K562 (cell line): ENCODE data around the gene ALOXE3. TPM values are rescaled to one million over a fixed set of nuclear protein-coding genes. Genes with fewer than 3 reads are reported as not detected.

Experiments used
- ATAC-seq: fragments of 200-7000 bp; cut with Tn5 transposase; 3 replicates; pipeline ENCODE4 v1.9.1; 2020; ENCODE audit warnings: moderate library complexity
- BruUV-seq: library from RNA; stranded (reverse); fragments of 400-500 nt; replicated peaks from 2 replicates; lab custom pipeline; 2021; lab: Mats Ljungman, UMichigan
- CTCF ChIA-PET: fragments of 300-600 bp; formaldehyde crosslinking; extraction: SDS; loops from one replicate; lab custom pipeline; 2021; ENCODE audit warnings: low intra/inter-chr PET ratio; lab: Yijun Ruan, JAX
- POLR2A ChIA-PET: fragments of 300-600, 350-650 bp; sonication (Branson Sonifier 250); formaldehyde crosslinking; extraction: SDS; loops from one replicate; lab custom pipeline; 2021; ENCODE audit warnings: antibody characterized with exemption, inconsistent platforms; lab: Yijun Ruan, JAX
- DNase-seq, 4 experiments: peaks; one replicate each; pipeline versions ENCODE4 v3.0.0 to v3.0.0-alpha.2; 2011 to 2018; ENCODE audit warnings: low spot score in 3 of 4, mixed read lengths in 3 of 4; ENCODE audit errors: extremely low read depth in 1 of 4
- FAIRE-seq: peaks from 2 replicates; lab custom pipeline; 2011; peaks lifted over from hg19 to GRCh38; lab: Jason Lieb, UNC
- H2AFZ ChIP-seq: 2 replicates; pipeline ENCODE4 v1.6.0; 2011; ENCODE audit warnings: low read depth, low read length, control low read depth, inconsistent platforms
- H3K27ac ChIP-seq: fragments of 200-600 bp; 3 replicates; pipeline ENCODE4 v1.8.0; 2011; ENCODE audit warnings: low read depth, mild to moderate bottlenecking, control low read depth, inconsistent platforms, low read length, moderate library complexity, mixed read lengths; ENCODE audit errors: extremely low read depth
- H3K27me3 ChIP-seq, 2 experiments: fragments of 300-600 bp in 1 of 2; 2 replicates in 1 of 2; 3 replicates in 1 of 2; pipeline versions ENCODE4 v1.6.0 to v1.8.0; 2011; ENCODE audit warnings: inconsistent platforms in 2 of 2, low read length in 2 of 2, mild to moderate bottlenecking in 1 of 2, mixed read lengths in 1 of 2, moderate library complexity in 1 of 2; ENCODE audit not compliant: control insufficient read depth in 2 of 2, insufficient read depth in 2 of 2
- H3K36me3 ChIP-seq: fragments of 300-600 bp; 3 replicates; pipeline ENCODE4 v1.8.0; 2011; ENCODE audit warnings: mild to moderate bottlenecking, low read length, inconsistent platforms; ENCODE audit not compliant: control insufficient read depth, insufficient read depth
- H3K4me1 ChIP-seq, 2 experiments: fragments of 200-600 bp in 1 of 2; replicated peaks in 1 of 2; 2 replicates in 1 of 2; 3 replicates in 1 of 2; pipeline versions ENCODE4 v1.5.1 to v1.8.0; 2011; ENCODE audit warnings: inconsistent platforms in 2 of 2, low read length in 2 of 2, mild to moderate bottlenecking in 1 of 2, mixed read lengths in 1 of 2, moderate library complexity in 1 of 2; ENCODE audit not compliant: control insufficient read depth in 2 of 2, insufficient read depth in 2 of 2
- H3K4me2 ChIP-seq: 2 replicates; pipeline ENCODE4 v1.6.1; 2011; ENCODE audit warnings: low read length, control low read depth, inconsistent platforms, mixed read lengths; ENCODE audit not compliant: insufficient read depth
- H3K4me3 ChIP-seq: fragments of 200-600 bp; sonication (generic), shearing (Covaris generic); 2 replicates; pipeline ENCODE4 v1.5.1; 2016; ENCODE audit warnings: control low read depth, inconsistent platforms
- H3K79me2 ChIP-seq: fragments of 200-600 bp; 3 replicates; pipeline ENCODE4 v1.8.0; 2011; ENCODE audit warnings: low read length, inconsistent platforms; ENCODE audit not compliant: control insufficient read depth, insufficient read depth
- H3K9ac ChIP-seq, 2 experiments: 2 replicates each; pipeline versions ENCODE4 v1.6.0 to v1.6.1; 2011; ENCODE audit warnings: low read depth in 2 of 2, low read length in 2 of 2, control low read depth in 1 of 2, inconsistent platforms in 1 of 2, mild to moderate bottlenecking in 1 of 2, mixed read lengths in 1 of 2; ENCODE audit not compliant: insufficient read depth in 1 of 2
- H3K9me1 ChIP-seq: one replicate; pipeline ENCODE4 v1.6.0; 2011; ENCODE audit warnings: inconsistent platforms, mild to moderate bottlenecking, low read length, moderate library complexity; ENCODE audit not compliant: control insufficient read depth, insufficient read depth
- H3K9me3 ChIP-seq: replicated peaks from 2 replicates; pipeline ENCODE4 v1.5.1; 2011; ENCODE audit warnings: low read depth, low read length, inconsistent platforms; ENCODE audit not compliant: control insufficient read depth, insufficient read depth
- H4K20me1 ChIP-seq: replicated peaks from 2 replicates; pipeline ENCODE4 v1.6.1; 2011; ENCODE audit warnings: low read length, inconsistent platforms, mixed read lengths; ENCODE audit not compliant: control insufficient read depth, insufficient read depth
- CBX2 ChIP-seq: fragments of 200-600 bp; sonication (generic); IDR thresholded peaks from one replicate; pipeline ENCODE4 v1.6.1; 2012; ENCODE audit warnings: mild to moderate bottlenecking, low read length, inconsistent platforms; ENCODE audit not compliant: insufficient read depth, poor library complexity, severe bottlenecking
- GABPB1 ChIP-seq: sonication (generic); formaldehyde crosslinking; IDR thresholded peaks from 2 replicates; pipeline ENCODE4 v1.8.0; 2022; ENCODE audit warnings: mild to moderate bottlenecking, missing genetic modification reagents
- HDAC1 ChIP-seq, 2 experiments: fragments of 450-650 bp; IDR thresholded peaks; 2 replicates each; pipeline ENCODE4 v1.6.1; 2016 to 2017; ENCODE audit warnings: inconsistent platforms in 1 of 2, mild to moderate bottlenecking in 1 of 2, moderate library complexity in 1 of 2
- KAT7 ChIP-seq: sonication (generic); formaldehyde crosslinking; IDR thresholded peaks from 2 replicates; pipeline ENCODE4 v1.8.0; 2022; ENCODE audit warnings: missing genetic modification reagents, mild to moderate bottlenecking, borderline replicate concordance
- NFATC3 ChIP-seq: fragments of 450-650 bp; IDR thresholded peaks from 2 replicates; pipeline ENCODE4 v1.6.1; 2017; ENCODE audit warnings: mild to moderate bottlenecking
- OTX1 ChIP-seq: fragments of 450-650 bp; formaldehyde crosslinking; IDR thresholded peaks from 2 replicates; pipeline ENCODE4 v1.4.0; 2022; ENCODE audit warnings: mild to moderate bottlenecking
- SNIP1 ChIP-seq: fragments of 450-650 bp; IDR thresholded peaks from 2 replicates; pipeline ENCODE4 v1.7.1; 2017; ENCODE audit warnings: low read depth, mild to moderate bottlenecking
- SOX6 ChIP-seq: fragments of 450-650 bp; IDR thresholded peaks from 2 replicates; pipeline ENCODE4 v1.6.1; 2014; ENCODE audit warnings: mild to moderate bottlenecking
- SREBF2 ChIP-seq: sonication (generic); formaldehyde crosslinking; IDR thresholded peaks from 2 replicates; pipeline ENCODE4 v1.4.0; 2020; ENCODE audit warnings: mild to moderate bottlenecking, missing genetic modification reagents
- XRCC5 ChIP-seq: fragments of 200-400 bp; formaldehyde crosslinking; IDR thresholded peaks from 2 replicates; pipeline ENCODE4 v1.6.1; 2017; ENCODE audit warnings: low read depth, mild to moderate bottlenecking, low read length
- ZBTB17 ChIP-seq: fragments of 450-650 bp; formaldehyde crosslinking; IDR thresholded peaks from 2 replicates; pipeline ENCODE4 v1.4.0; 2020; ENCODE audit warnings: mild to moderate bottlenecking
- ZC3H4 ChIP-seq: sonication (generic); formaldehyde crosslinking; IDR thresholded peaks from 2 replicates; pipeline ENCODE4 v1.9.0; 2021; ENCODE audit warnings: missing genetic modification reagents, borderline replicate concordance
- ZFP1 ChIP-seq: fragments of 450-650 bp; formaldehyde crosslinking; IDR thresholded peaks from 2 replicates; pipeline ENCODE4 v1.4.0; 2020; ENCODE audit warnings: mild to moderate bottlenecking, mixed read lengths
- ZNF121 ChIP-seq: sonication (generic); formaldehyde crosslinking; conservative IDR thresholded peaks from 2 replicates; pipeline ENCODE4 v1.8.0; 2022; ENCODE audit warnings: missing genetic modification reagents
- WGBS: fragments of 100-300 bp; shearing (Covaris generic); methylation state at CpG from one replicate; pipeline ENCODE4 v1.1.6; 2016; ENCODE audit warnings: low coverage, mixed read lengths; ENCODE audit not compliant: insufficient coverage; ENCODE audit errors: missing lambda C conversion rate; 5-methylcytosine and 5-hydroxymethylcytosine counted together
- in situ Hi-C: fragments of 300-500 bp; cut with MboI; formaldehyde crosslinking; loops from 4 replicates; pipeline ENCODE4 v1.15.0; 2018; ENCODE audit warnings: inconsistent platforms, mixed read lengths
- intact Hi-C: fragments of 100-400 bp; cut with micrococcal nuclease; formaldehyde crosslinking; loops from 2 replicates; pipeline ENCODE4 v1.14.2; 2022
- polyA plus RNA-seq, 8 experiments: library from polyadenylated mRNA; depleted of rRNA in 4 of 8; stranded (reverse) in 5 of 8; unstranded in 3 of 8; fragments of >200 nt; fragmentation: Nextera tagmentation in 2 of 8; fragmentation: Illumina TruSeq in 1 of 8; extraction: Ambion mirVana in 2 of 8; extraction: Trizol in 1 of 8; gene quantifications; 2 replicates each; pipeline versions ENCODE4 v1.2.1 to v1.2.3, GENCODE V29; 2011 to 2014; ENCODE audit warnings: inconsistent platforms in 1 of 8, missing spikeins in 1 of 8
- total RNA-seq, 7 experiments: library from RNA; depleted of rRNA in 6 of 7; stranded (reverse); fragments of >200 nt in 6 of 7; fragmentation: Illumina TruSeq in 2 of 7; extraction: Trizol in 2 of 7; gene quantifications; 2 replicates each; pipeline versions ENCODE4 v1.2.1 to v1.2.3, GENCODE V29; 2011 to 2021; ENCODE audit warnings: low replicate concordance in 1 of 7
- TF ChIP-seq, protein P1 (sequence below), 2 experiments: fragments of 450-650 bp; IDR thresholded peaks; 2 replicates each; pipeline ENCODE4 v1.6.1; 2016; ENCODE audit warnings: mild to moderate bottlenecking in 2 of 2, borderline replicate concordance in 1 of 2, low read depth in 1 of 2, moderate library complexity in 1 of 2

The ALOXE3 gene
- total and polyA plus RNA-seq, 9 of the 15 experiments (the other 6 are each of a cell fraction or from before 2014, with no cell fraction given), result 0.04 TPM; not detected in 8

DNA sequence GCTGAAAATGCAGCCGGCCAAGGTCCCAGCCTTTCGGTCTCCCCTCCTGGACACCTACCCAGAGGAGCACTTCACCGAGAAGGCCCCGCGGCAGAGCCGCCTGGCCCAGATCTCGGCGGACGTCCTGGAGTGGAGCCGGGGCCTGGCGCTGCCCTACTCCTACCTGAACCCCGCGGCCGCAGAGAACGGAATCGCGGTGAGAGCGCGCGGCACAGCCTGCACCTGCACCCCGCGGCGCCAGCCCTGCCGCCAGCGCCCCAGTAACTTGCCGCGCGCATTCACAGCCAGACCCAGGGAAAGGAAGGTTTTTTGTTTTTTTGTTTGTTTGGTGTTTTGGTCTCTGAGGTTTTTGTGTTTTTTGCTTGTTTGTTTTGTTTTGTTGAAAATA lies 46.0 kb downstream of the ALOXE3 start:
- Histone ChIP-seq H3K4me1 (peaks cover 5 to 24% of the 10 kb centered on the region in 2 experiments; a peak in 3 of 5 replicates), H4K20me1 (no peaks in the 10 kb centered on the region), H3K4me2 (no peak overlapping the region), H3K4me3 (no peak overlapping the region), H3K9me1 (no peaks in the 10 kb centered on the region), H3K9me3 (no peaks in the 10 kb centered on the region), H3K79me2 (no peaks in the 10 kb centered on the region), H3K9ac (no peak overlapping the region), H2AFZ (no peak overlapping the region), H3K27me3 (peaks cover 0 to 25% of the 10 kb centered on the region in 2 experiments; a peak in 3 of 5 replicates), H3K27ac (no peak overlapping the region), H3K36me3 (no peaks in the 10 kb centered on the region)
- ATAC-seq (no peak), DNase-seq (no peak), FAIRE-seq (no peak)
- in situ Hi-C loops (loop anchor here (25.0 kb wide), 2 partner anchors 715 to 915 kb away; partner anchors contain the start of gene MFSD6L), intact Hi-C loops (loop anchor here (5.0 kb wide), 1 partner anchor 40 kb away; no protein-coding TSS in a partner anchor)
- 87% methylated on average over 7 of the region's 28 CpGs for WGBS
- BruUV-seq, result no TSS peak
- CTCF ChIA-PET, result no interaction called here
- POLR2A ChIA-PET, result interaction anchor here (2.0 kb wide), 1 partner anchor 10 kb away, joined by 5 read pairs; no protein-coding TSS in a partner anchor
- TF ChIP-seq OTX1 (CRISPR knock-in tag) (no peak), SNIP1 (no peak), GABPB1 (CRISPR knock-in tag) (no peak), NFATC3 (no peak), SREBF2 (CRISPR knock-in tag) (no peak), ZBTB17 (CRISPR knock-in tag) (no peak), KAT7 (CRISPR knock-in tag) (no peak), ZNF121 (CRISPR knock-in tag) (no peak), SOX6 (no peak), ZFP1 (no peak), XRCC5 (no peak), CBX2 (no peak), ZC3H4 (CRISPR knock-in tag) (no peak), HDAC1 (IDR thresholded peaks at IDR 0.05) (no peak)
- TF ChIP-seq, protein P1, sequence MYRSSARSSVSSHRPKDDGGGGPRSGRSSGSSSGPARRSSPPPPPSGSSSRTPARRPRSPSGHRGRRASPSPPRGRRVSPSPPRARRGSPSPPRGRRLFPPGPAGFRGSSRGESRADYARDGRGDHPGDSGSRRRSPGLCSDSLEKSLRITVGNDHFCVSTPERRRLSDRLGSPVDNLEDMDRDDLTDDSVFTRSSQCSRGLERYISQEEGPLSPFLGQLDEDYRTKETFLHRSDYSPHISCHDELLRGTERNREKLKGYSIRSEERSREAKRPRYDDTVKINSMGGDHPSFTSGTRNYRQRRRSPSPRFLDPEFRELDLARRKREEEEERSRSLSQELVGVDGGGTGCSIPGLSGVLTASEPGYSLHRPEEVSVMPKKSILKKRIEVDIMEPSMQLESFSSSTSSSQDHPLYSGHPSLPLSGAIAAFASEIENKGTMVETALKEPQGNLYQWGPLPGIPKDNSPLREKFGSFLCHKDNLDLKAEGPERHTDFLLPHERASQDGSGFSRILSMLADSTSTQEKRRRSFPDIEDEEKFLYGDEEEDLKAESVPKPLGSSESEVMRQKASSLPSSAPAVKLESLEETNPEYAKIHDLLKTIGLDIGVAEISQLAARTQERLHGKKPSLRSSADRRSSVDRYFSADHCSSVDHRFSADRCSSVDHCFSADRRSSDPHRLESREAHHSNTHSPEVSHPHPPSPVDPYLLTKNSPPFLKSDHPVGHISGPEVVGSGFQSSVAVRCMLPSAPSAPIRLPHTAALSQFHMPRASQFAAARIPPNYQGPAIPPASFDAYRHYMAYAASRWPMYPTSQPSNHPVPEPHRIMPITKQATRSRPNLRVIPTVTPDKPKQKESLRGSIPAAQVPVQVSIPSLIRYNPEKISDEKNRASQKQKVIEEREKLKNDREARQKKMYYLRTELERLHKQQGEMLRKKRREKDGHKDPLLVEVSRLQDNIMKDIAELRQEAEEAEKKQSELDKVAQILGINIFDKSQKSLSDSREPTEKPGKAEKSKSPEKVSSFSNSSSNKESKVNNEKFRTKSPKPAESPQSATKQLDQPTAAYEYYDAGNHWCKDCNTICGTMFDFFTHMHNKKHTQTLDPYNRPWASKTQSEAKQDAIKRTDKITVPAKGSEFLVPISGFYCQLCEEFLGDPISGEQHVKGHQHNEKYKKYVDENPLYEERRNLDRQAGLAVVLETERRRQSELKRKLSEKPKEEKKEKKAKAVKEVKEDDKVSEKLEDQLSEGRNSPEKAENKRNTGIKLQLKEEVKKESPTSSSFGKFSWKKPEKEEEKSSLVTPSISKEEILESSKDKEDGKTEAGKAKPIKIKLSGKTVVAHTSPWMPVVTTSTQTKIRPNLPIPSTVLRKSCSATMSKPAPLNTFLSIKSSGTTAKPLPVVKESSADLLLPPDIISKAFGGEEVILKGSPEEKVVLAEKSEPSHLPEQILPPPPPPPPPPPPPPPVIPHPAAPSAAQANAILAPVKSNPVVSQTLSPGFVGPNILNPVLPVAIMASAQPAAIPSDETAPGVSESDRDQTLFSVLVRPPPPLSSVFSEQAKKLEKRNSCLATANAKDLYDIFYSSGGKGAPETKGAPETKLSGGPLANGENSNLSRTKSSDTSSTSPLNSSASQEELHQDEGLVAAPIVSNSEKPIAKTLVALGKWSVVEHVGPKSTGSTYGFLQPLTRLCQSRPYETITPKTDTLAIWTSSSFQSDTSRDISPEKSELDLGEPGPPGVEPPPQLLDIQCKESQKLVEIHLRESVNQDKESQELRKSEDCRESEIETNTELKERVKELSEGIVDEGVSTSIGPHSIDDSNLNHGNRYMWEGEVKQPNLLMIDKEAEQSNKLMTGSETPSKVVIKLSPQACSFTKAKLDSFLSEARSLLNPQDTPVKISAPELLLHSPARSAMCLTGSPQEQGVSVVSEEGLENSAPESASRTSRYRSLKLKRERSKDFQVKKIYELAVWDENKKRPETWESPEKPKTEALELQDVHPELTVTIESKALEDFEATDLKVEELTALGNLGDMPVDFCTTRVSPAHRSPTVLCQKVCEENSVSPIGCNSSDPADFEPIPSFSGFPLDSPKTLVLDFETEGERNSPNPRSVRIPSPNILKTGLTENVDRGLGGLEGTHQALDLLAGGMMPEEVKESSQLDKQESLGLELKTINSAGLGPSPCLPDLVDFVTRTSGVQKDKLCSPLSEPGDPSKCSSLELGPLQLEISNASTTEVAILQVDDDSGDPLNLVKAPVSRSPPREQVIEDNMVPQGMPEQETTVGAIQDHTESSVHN (IDR thresholded peaks at IDR 0.05; ENCODE audit: borderline replicate concordance in 1 of 2, low read depth in 1 of 2), result no peak
